C4-2B (cell line): ENCODE data around the gene LSM3.

Experiments used
- H3K27ac ChIP-seq: fragments of 450-650 bp; 2 replicates; pipeline ENCODE4 v1.5.1; 2017
- CTCF ChIP-seq: fragments of 450-650 bp; conservative IDR thresholded peaks from 2 replicates; pipeline ENCODE4 v1.5.1; 2017; ENCODE audit warnings: mild to moderate bottlenecking
- ZFX ChIP-seq: fragments of 450-650 bp; IDR thresholded peaks from 2 replicates; pipeline ENCODE4 v1.6.1; 2017

The LSM3 gene

GRCh38 chr3:14212032-14212431 is 33.4 kb downstream of the LSM3 start:
- no peak overlapping the region for H3K27ac ChIP-seq
- TF ChIP-seq CTCF (no peak), ZFX (no peak)

- TF ChIP-seq ZFX (no peak), CTCF (no peak)
- H3K27ac ChIP-seq, result no peak overlapping the region
Observed at GRCh38 chr3:14213066-14213774, 34.6 kb downstream of the LSM3 start.

GRCh38 chr3:14214764-14215163 is 36.1 kb downstream of the LSM3 start:
- TF ChIP-seq ZFX (no peak), CTCF (no peak)
- H3K27ac ChIP-seq, result no peak overlapping the region

GRCh38 chr3:14216257-14217048 is 37.8 kb downstream of the LSM3 start:
- no peak overlapping the region for H3K27ac ChIP-seq
- TF ChIP-seq CTCF (no peak; the same call in 1 of the 2 replicates), ZFX (no peak)

GRCh38 chr3:14218355-14218754 is 39.7 kb downstream of the LSM3 start:
- TF ChIP-seq ZFX (no peak), CTCF (no peak)
- no peak overlapping the region for H3K27ac ChIP-seq

GRCh38 chr3:14220933-14221332 is 42.3 kb downstream of the LSM3 start:
- H3K27ac ChIP-seq, result no peak overlapping the region
- TF ChIP-seq CTCF (no peak), ZFX (no peak)

- H3K27ac ChIP-seq, result no peak overlapping the region
- TF ChIP-seq CTCF, result no peak
- TF ChIP-seq ZFX, result no peak
Observed at GRCh38 chr3:14221902-14222301, 43.3 kb downstream of the LSM3 start.
